B cell (primary cell): ENCODE measurements around the gene MYMK. TPM values are rescaled to one million over a fixed set of nuclear protein-coding genes. Genes with fewer than 3 reads are reported as not detected.

ENCODE experiments used
- ATAC-seq: fragments of 200-7000 bp; cut with Tn5 transposase; one replicate; pipeline ENCODE4 v1.10.0; 2021; ENCODE audit warnings: low read depth, mild to moderate bottlenecking, moderate number of reproducible peaks, moderate library complexity
- CTCF ChIA-PET: fragments of 350-600 bp; sonication (Branson Sonifier 250); formaldehyde crosslinking; loops from one replicate; lab custom pipeline; 2021; ENCODE audit warnings: antibody characterized with exemption, inconsistent platforms; lab: Charles Lee
- POLR2A ChIA-PET: fragments of 350-600 bp; sonication (Branson Sonifier 250); formaldehyde crosslinking; loops from one replicate; lab custom pipeline; 2021; ENCODE audit warnings: antibody characterized with exemption; lab: Charles Lee
- DNase-seq: peaks from one replicate; pipeline ENCODE4 v3.0.0; 2013
- H2AFZ ChIP-seq: 2 replicates; pipeline ENCODE4 v1.6.1; 2012; ENCODE audit warnings: mild to moderate bottlenecking, low read depth, low read length; ENCODE audit not compliant: insufficient read depth, poor library complexity, severe bottlenecking
- H3K27ac ChIP-seq, 2 donors: 1 replicate in 1 of 2; 2 replicates in 1 of 2; pipeline ENCODE4 v1.5.1; 2012 to 2013; ENCODE audit warnings: low read length in 2 of 2, mild to moderate bottlenecking in 2 of 2, moderate library complexity in 1 of 2
- H3K27me3 ChIP-seq, 4 experiments: fragments of 200-600 bp in 1 of 4; sonication (generic) in 1 of 4; replicated peaks in 1 of 4; 1 replicate in 2 of 4; 2 replicates in 2 of 4; pipeline versions ENCODE4 v1.6.1 to v1.7.0; 2013 to 2016; ENCODE audit warnings: low read length in 3 of 4, mild to moderate bottlenecking in 2 of 4, mixed read lengths in 1 of 4, moderate library complexity in 1 of 4; ENCODE audit not compliant: insufficient read depth in 4 of 4, control insufficient read depth in 3 of 4; ENCODE audit errors: control extremely low read depth in 1 of 4
- H3K36me3 ChIP-seq, 2 experiments: replicated peaks in 1 of 2; 1 replicate in 1 of 2; 2 replicates in 1 of 2; pipeline versions ENCODE4 v1.6.1 to v1.7.1; 2013; ENCODE audit warnings: low read length in 1 of 2; ENCODE audit not compliant: insufficient read depth in 2 of 2, control insufficient read depth in 1 of 2; ENCODE audit errors: control extremely low read depth in 1 of 2, extremely low read depth in 1 of 2
- H3K4me1 ChIP-seq, 2 donors: fragments of 200-600 bp in 1 of 2; sonication (generic) in 1 of 2; 1 replicate in 1 of 2; 2 replicates in 1 of 2; pipeline versions ENCODE4 v1.5.1 to v1.6.1; 2013 to 2017; ENCODE audit warnings: low read length in 2 of 2; ENCODE audit not compliant: control insufficient read depth in 2 of 2, insufficient read depth in 2 of 2
- H3K4me2 ChIP-seq: replicated peaks from 2 replicates; pipeline ENCODE3; 2012; ENCODE audit warnings: mild to moderate bottlenecking, low read depth, low read length; ENCODE audit not compliant: poor library complexity, severe bottlenecking
- H3K4me3 ChIP-seq, 5 experiments: fragments of 200-600 bp in 1 of 5; sonication (generic) in 1 of 5; 1 replicate in 3 of 5; 2 replicates in 2 of 5; pipeline versions ENCODE4 v1.5.1 to v1.7.0; 2011 to 2016; ENCODE audit warnings: low read length in 4 of 5, mild to moderate bottlenecking in 4 of 5, low read depth in 2 of 5, control low read depth in 1 of 5, moderate library complexity in 1 of 5; ENCODE audit not compliant: insufficient read depth in 1 of 5; ENCODE audit errors: control extremely low read depth in 1 of 5, extremely low read depth in 1 of 5
- H3K79me2 ChIP-seq: fragments of 200-600 bp; sonication (generic); one replicate; pipeline ENCODE4 v1.6.0; 2016; ENCODE audit warnings: low read length; ENCODE audit not compliant: control insufficient read depth, insufficient read depth
- H3K9ac ChIP-seq: fragments of 200-600 bp; sonication (generic); 2 replicates; pipeline ENCODE4 v1.6.1; 2017; ENCODE audit warnings: mild to moderate bottlenecking, low read length, moderate library complexity
- H3K9me3 ChIP-seq, 3 donors: one replicate each; pipeline versions ENCODE4 v1.6.1 to v1.7.1; 2013; ENCODE audit warnings: low read length in 2 of 3; ENCODE audit not compliant: control insufficient read depth in 2 of 3, insufficient read depth in 1 of 3; ENCODE audit errors: control extremely low read depth in 1 of 3
- H4K20me1 ChIP-seq: 2 replicates; pipeline ENCODE4 v1.6.0; 2012; ENCODE audit warnings: mild to moderate bottlenecking, low read length; ENCODE audit not compliant: insufficient read depth, control insufficient read depth, poor library complexity, severe bottlenecking
- H3K27ac Mint-ChIP-seq: one replicate; pipeline ENCODE4 v1.8.0; 2021; ENCODE audit warnings: mixed read lengths
- H3K27me3 Mint-ChIP-seq: one replicate; pipeline ENCODE4 v1.8.0; 2021; ENCODE audit warnings: mixed read lengths
- H3K4me1 Mint-ChIP-seq: one replicate; pipeline ENCODE4 v1.8.0; 2021; ENCODE audit warnings: mixed read lengths
- H3K4me3 Mint-ChIP-seq: one replicate; pipeline ENCODE4 v1.8.0; 2021; ENCODE audit warnings: mixed read lengths
- H3K9me3 Mint-ChIP-seq: one replicate; pipeline ENCODE4 v1.8.0; 2022; ENCODE audit warnings: mixed read lengths; ENCODE audit not compliant: insufficient read depth
- CTCF ChIP-seq: fragments of 200-600 bp; IDR thresholded peaks from one replicate; pipeline ENCODE4 v1.8.0; 2022; ENCODE audit warnings: antibody characterized with exemption, mild to moderate bottlenecking
- EZH2 ChIP-seq: IDR thresholded peaks from 2 replicates; pipeline ENCODE4 v1.6.1; 2012; ENCODE audit warnings: borderline replicate concordance, low read depth, mild to moderate bottlenecking, moderate library complexity, low read length; ENCODE audit not compliant: insufficient read depth, poor library complexity, severe bottlenecking
- WGBS: methylation state at CpG from one replicate; pipeline ENCODE4 v1.1.5; 2013; ENCODE audit warnings: missing lambda C conversion rate; ENCODE audit not compliant: insufficient coverage; 5-methylcytosine and 5-hydroxymethylcytosine counted together
- intact Hi-C: fragments of 100-400 bp; cut with micrococcal nuclease; formaldehyde crosslinking; loops from one replicate; pipeline ENCODE4 v1.10.0; 2022
- polyA plus RNA-seq: library from polyadenylated mRNA; depleted of rRNA; stranded (reverse); fragments of >200 nt; gene quantifications from 2 replicates; pipeline ENCODE4 v1.2.3, GENCODE V29; 2012
- total RNA-seq, 2 donors: library from RNA; stranded (reverse); fragments of 120-200 nt in 1 of 2; gene quantifications; 1 replicate in 1 of 2; 2 replicates in 1 of 2; pipeline versions ENCODE4 v1.2.3 to v1.2.4, GENCODE V29; 2013 to 2022

MYMK gene
- total and polyA plus RNA-seq, 2 donors (not counting 1 experiment from before 2014, with no cell fraction given): not detected

DNA sequence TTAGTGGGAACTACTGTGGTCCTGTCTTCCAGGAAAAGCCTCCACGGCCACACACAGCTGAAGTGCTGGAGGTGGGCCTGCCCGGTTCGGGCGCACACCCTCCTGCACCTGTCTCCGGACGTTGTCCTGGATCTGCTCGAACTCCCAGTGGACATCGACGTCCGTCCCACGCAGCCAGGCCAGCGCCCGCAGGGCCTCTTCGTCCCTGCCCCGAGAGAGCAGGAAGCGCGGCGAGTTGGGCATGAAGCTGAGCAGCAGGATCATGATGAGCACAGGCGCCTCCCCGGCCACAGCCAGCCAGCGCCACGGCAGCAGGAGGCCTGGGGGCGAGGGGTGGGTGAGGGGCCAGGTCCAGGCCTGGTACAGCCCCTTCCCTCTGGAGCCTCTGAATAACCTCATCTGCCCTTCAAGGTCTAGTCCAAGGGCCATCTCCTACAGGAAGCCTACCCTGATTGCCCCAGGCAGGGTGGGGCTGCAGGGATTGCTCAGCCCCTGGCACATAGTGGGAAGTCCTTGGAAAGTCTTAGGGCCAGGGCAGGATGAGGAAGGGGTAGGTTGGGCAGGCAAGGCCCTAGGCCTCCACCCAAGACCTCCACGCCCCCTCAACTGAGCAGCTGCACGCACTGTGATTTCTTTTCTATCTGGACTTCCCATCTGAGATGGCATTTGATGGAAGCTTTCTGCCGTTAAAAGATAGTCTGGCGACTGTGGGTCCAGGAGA lies 49.3 kb downstream of the MYMK start:
- ATAC-seq: no peak
- peaks cover 0 to 62% of the 10 kb centered on the region in 2 experiments for H3K36me3 ChIP-seq
- no peak overlapping the region for H2AFZ ChIP-seq
- ChIA-PET CTCF (no interaction called here), POLR2A (interaction anchor here (0.5 to 0.8 kb wide), 2 partner anchors 13 to 528 kb away, joined by 4 to 5 read pairs; no protein-coding TSS in a partner anchor)
- H3K27me3 ChIP-seq: no peaks in the 10 kb centered on the region
- TF ChIP-seq EZH2 (no peak), CTCF (no peak)
- H3K4me3 ChIP-seq: no peak overlapping the region
- no peaks in the 10 kb centered on the region for H3K9me3 ChIP-seq
- 92% methylated on average over 26 of the region's 27 CpGs for WGBS
- DNase-seq: no peak
- H3K27ac ChIP-seq: no peak overlapping the region
- H3K9ac ChIP-seq: no peak overlapping the region
- peaks cover 69% of the 10 kb centered on the region for H4K20me1 ChIP-seq
- no peak overlapping the region for H3K4me2 ChIP-seq
- H3K4me1 Mint-ChIP-seq: peaks cover 38% of the 10 kb centered on the region
- no peak overlapping the region for H3K4me3 Mint-ChIP-seq
- peaks cover 31 to 62% of the 10 kb centered on the region in 2 donors for H3K4me1 ChIP-seq
- peak overlapping the region; percentile 63 for H3K27ac Mint-ChIP-seq
- intact Hi-C loops: loop anchor here (5.0 to 10.0 kb wide), 2 partner anchors 128 to 361 kb away; partner anchors contain the start of genes MED22 and RPL7A
- H3K9me3 Mint-ChIP-seq: no peaks in the 10 kb centered on the region
- H3K27me3 Mint-ChIP-seq: no peaks in the 10 kb centered on the region
- H3K79me2 ChIP-seq: peaks cover 33% of the 10 kb centered on the region

DNA sequence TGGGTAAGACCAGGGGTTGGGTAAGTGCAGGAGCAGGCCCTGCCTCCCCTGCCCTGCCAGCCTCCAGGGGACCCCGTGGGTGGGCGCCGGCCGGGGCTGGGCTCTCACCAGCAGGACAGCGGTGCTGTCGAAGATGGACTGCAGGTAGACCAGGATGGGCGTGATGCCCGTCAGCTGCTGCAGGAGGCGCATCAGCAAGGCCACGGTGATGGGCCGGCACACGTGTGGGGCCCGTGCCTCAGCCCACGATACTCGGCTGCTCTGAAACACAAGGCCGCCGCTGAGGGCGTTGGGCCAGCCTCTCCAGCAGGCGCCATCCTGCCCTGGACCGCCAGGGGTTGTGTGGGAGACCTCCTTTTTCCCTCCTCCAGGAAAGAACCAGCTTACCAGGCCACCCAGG lies 49.9 kb downstream of the MYMK start:
- Mint-ChIP-seq H3K4me1 (peaks cover 36% of the 10 kb centered on the region), H3K27me3 (no peaks in the 10 kb centered on the region), H3K4me3 (no peak overlapping the region), H3K9me3 (no peaks in the 10 kb centered on the region), H3K27ac (no peak overlapping the region)
- H3K36me3 ChIP-seq: peaks cover 0 to 62% of the 10 kb centered on the region in 2 experiments
- no peaks in the 10 kb centered on the region for H3K9me3 ChIP-seq
- DNase-seq (no peak), ATAC-seq (no peak)
- peak overlapping the region in 1 of 2 donors; percentile 31 for H3K27ac ChIP-seq
- H3K4me1 ChIP-seq: peaks cover 31 to 59% of the 10 kb centered on the region in 2 donors
- H2AFZ ChIP-seq: no peak overlapping the region
- no peak overlapping the region for H3K9ac ChIP-seq
- POLR2A ChIA-PET: interaction anchor here (0.5 to 0.8 kb wide), 2 partner anchors 13 to 527 kb away, joined by 4 to 5 read pairs; no protein-coding TSS in a partner anchor
- peaks cover 33% of the 10 kb centered on the region for H3K79me2 ChIP-seq
- intact Hi-C loops: loop anchor here (5.0 to 10.0 kb wide), 2 partner anchors 128 to 360 kb away; partner anchors contain the start of genes MED22 and RPL7A
- H3K27me3 ChIP-seq: no peaks in the 10 kb centered on the region
- TF ChIP-seq EZH2 (no peak), CTCF (no peak)
- H4K20me1 ChIP-seq: peaks cover 74% of the 10 kb centered on the region
- WGBS: 77% methylated on average over 20 of the region's 20 CpGs
- CTCF ChIA-PET: interaction anchor here (0.7 to 1.4 kb wide), 3 partner anchors 12 to 287 kb away, joined by 3 to 4 read pairs (median 3); no protein-coding TSS in a partner anchor
- H3K4me2 ChIP-seq: no peak overlapping the region
- H3K4me3 ChIP-seq: no peak overlapping the region
